Measurements from ENCODE around the gene SPAG16.

SPAG16 gene

GRCh38 chr2:214004463-214004862, 720.2 kb downstream of the SPAG16 start:
- no peaks in the 10 kb centered on the region for H3K79me2 ChIP-seq (ENCODE audit: insufficient read depth, low read length)
- H3K27me3 ChIP-seq (ENCODE audit: low read length): no peaks in the 10 kb centered on the region
- no peak overlapping the region for H3K9ac ChIP-seq (ENCODE audit: low read length)
- no peaks in the 10 kb centered on the region for H3K36me3 ChIP-seq (ENCODE audit: low read length)
- no peak overlapping the region for H2AFZ ChIP-seq (ENCODE audit: low read depth, low read length, severe bottlenecking)
- no peaks in the 10 kb centered on the region for H4K20me1 ChIP-seq (ENCODE audit: low read depth, low read length)
- H3K9me3 ChIP-seq (ENCODE audit: insufficient read depth, low read length): no peaks in the 10 kb centered on the region
- H3K4me2 ChIP-seq (ENCODE audit: low read depth, low read length, poor library complexity, severe bottlenecking): no peak overlapping the region
- no peaks in the 10 kb centered on the region for H3K9me2 ChIP-seq (replicated peaks; ENCODE audit: insufficient read depth, low read length)
- H3K27ac ChIP-seq (ENCODE audit: low read depth, low read length): no peak overlapping the region
- H3F3A ChIP-seq (ENCODE audit: insufficient read depth): no peaks in the 10 kb centered on the region
- TF ChIP-seq, protein P1, sequence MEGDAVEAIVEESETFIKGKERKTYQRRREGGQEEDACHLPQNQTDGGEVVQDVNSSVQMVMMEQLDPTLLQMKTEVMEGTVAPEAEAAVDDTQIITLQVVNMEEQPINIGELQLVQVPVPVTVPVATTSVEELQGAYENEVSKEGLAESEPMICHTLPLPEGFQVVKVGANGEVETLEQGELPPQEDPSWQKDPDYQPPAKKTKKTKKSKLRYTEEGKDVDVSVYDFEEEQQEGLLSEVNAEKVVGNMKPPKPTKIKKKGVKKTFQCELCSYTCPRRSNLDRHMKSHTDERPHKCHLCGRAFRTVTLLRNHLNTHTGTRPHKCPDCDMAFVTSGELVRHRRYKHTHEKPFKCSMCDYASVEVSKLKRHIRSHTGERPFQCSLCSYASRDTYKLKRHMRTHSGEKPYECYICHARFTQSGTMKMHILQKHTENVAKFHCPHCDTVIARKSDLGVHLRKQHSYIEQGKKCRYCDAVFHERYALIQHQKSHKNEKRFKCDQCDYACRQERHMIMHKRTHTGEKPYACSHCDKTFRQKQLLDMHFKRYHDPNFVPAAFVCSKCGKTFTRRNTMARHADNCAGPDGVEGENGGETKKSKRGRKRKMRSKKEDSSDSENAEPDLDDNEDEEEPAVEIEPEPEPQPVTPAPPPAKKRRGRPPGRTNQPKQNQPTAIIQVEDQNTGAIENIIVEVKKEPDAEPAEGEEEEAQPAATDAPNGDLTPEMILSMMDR (IDR thresholded peaks at IDR 0.05; ENCODE audit: insufficient read depth, low read length, poor library complexity, severe bottlenecking): no peak
- TF ChIP-seq EZH2phosphoT487 (conservative IDR thresholded peaks at IDR 0.05; ENCODE audit: low read length): no peak
- H3K4me3 ChIP-seq (ENCODE audit: insufficient read depth, low read length, poor library complexity, severe bottlenecking): no peak overlapping the region

GRCh38 chr2:214005337-214005736, 721.1 kb downstream of the SPAG16 start:
- no peaks in the 10 kb centered on the region for H3K9me2 ChIP-seq (replicated peaks; ENCODE audit: insufficient read depth, low read length)
- no peak overlapping the region for H2AFZ ChIP-seq (ENCODE audit: low read depth, low read length, severe bottlenecking)
- no peaks in the 10 kb centered on the region for H3K9me3 ChIP-seq (ENCODE audit: insufficient read depth, low read length)
- no peak overlapping the region for H3K4me3 ChIP-seq (ENCODE audit: insufficient read depth, low read length, poor library complexity, severe bottlenecking)
- no peak overlapping the region for H3K4me2 ChIP-seq (ENCODE audit: low read depth, low read length, poor library complexity, severe bottlenecking)
- no peaks in the 10 kb centered on the region for H3K27me3 ChIP-seq (ENCODE audit: low read length)
- no peak overlapping the region for H3K9ac ChIP-seq (ENCODE audit: low read length)
- H3K27ac ChIP-seq (ENCODE audit: low read depth, low read length): no peak overlapping the region
- no peaks in the 10 kb centered on the region for H3F3A ChIP-seq (ENCODE audit: insufficient read depth)
- H4K20me1 ChIP-seq (ENCODE audit: low read depth, low read length): no peaks in the 10 kb centered on the region
- no peaks in the 10 kb centered on the region for H3K36me3 ChIP-seq (ENCODE audit: low read length)
- no peaks in the 10 kb centered on the region for H3K79me2 ChIP-seq (ENCODE audit: insufficient read depth, low read length)
- no peak for TF ChIP-seq EZH2phosphoT487 (conservative IDR thresholded peaks at IDR 0.05; ENCODE audit: low read length)
- TF ChIP-seq, protein P1 (IDR thresholded peaks at IDR 0.05; ENCODE audit: insufficient read depth, low read length, poor library complexity, severe bottlenecking): no peak

DNA sequence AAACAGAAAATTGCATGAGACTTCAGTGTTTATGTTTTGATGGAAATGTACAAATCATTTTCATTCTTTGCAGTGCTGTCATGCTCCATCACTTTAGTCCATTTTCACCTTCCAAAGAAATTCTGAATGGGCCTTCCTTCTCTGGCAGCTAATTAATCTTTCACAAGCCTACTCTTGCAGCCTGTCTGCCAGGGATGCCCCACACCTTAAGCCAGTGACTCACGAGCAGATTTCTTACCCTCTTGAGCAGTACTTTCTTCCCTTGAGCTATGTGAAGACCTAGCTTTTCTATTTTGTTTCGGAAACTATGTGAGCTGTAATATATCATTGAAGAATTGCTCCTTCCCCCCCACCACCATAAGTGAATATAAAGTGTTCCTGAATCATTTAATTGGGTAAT, 722.3 kb downstream of the SPAG16 start:
- no peaks in the 10 kb centered on the region for H3K36me3 ChIP-seq (ENCODE audit: low read length)
- H3K9me2 ChIP-seq (replicated peaks; ENCODE audit: insufficient read depth, low read length): no peaks in the 10 kb centered on the region
- H3K27me3 ChIP-seq (ENCODE audit: low read length): no peaks in the 10 kb centered on the region
- no peaks in the 10 kb centered on the region for H3K9me3 ChIP-seq (ENCODE audit: insufficient read depth, low read length)
- no peak overlapping the region for H2AFZ ChIP-seq (ENCODE audit: low read depth, low read length, severe bottlenecking)
- no peak overlapping the region for H3K27ac ChIP-seq (ENCODE audit: low read depth, low read length)
- H3K9ac ChIP-seq (ENCODE audit: low read length): no peak overlapping the region
- no peaks in the 10 kb centered on the region for H3K79me2 ChIP-seq (ENCODE audit: insufficient read depth, low read length)
- no peaks in the 10 kb centered on the region for H4K20me1 ChIP-seq (ENCODE audit: low read depth, low read length)
- H3K4me3 ChIP-seq (ENCODE audit: insufficient read depth, low read length, poor library complexity, severe bottlenecking): no peak overlapping the region
- H3K4me2 ChIP-seq (ENCODE audit: low read depth, low read length, poor library complexity, severe bottlenecking): no peak overlapping the region
- H3F3A ChIP-seq (ENCODE audit: insufficient read depth): no peaks in the 10 kb centered on the region
- no peak for TF ChIP-seq EZH2phosphoT487 (conservative IDR thresholded peaks at IDR 0.05; ENCODE audit: low read length)
- TF ChIP-seq, protein P1 (IDR thresholded peaks at IDR 0.05; ENCODE audit: insufficient read depth, low read length, poor library complexity, severe bottlenecking): no peak
